MM.1S (cell line): Measurements from ENCODE around the gene IL17C.

Source experiments
- DNase-seq: peaks from one replicate; pipeline ENCODE4 v3.0.0-alpha.2; 2015
- H2AFZ ChIP-seq: fragments of 300-600 bp; sonication (generic); 2 replicates; pipeline ENCODE4 v1.6.0; 2016; ENCODE audit warnings: antibody characterized with exemption, low read length
- H3F3A ChIP-seq: fragments of 300-600 bp; sonication (generic); 2 replicates; pipeline ENCODE4 v1.6.1; 2016; ENCODE audit warnings: mild to moderate bottlenecking, antibody characterized with exemption, low read length, moderate library complexity, mixed read lengths; ENCODE audit not compliant: insufficient read depth
- H3K27ac ChIP-seq: fragments of 300-600 bp; sonication (generic); 2 replicates; pipeline ENCODE4 v1.5.1; 2016; ENCODE audit warnings: mild to moderate bottlenecking, low read length
- H3K27me3 ChIP-seq: fragments of 300-600 bp; sonication (generic); replicated peaks from 2 replicates; pipeline ENCODE4 v1.6.0; 2016; ENCODE audit warnings: low read length; ENCODE audit not compliant: insufficient read depth
- H3K36me3 ChIP-seq: fragments of 300-600 bp; sonication (generic); replicated peaks from 2 replicates; pipeline ENCODE4 v1.6.1; 2016; ENCODE audit warnings: mild to moderate bottlenecking, low read length, mixed read lengths; ENCODE audit not compliant: insufficient read depth
- H3K4me1 ChIP-seq: fragments of 300-600 bp; sonication (generic); 2 replicates; pipeline ENCODE4 v1.6.1; 2016; ENCODE audit warnings: low read length, mixed read lengths
- H3K4me2 ChIP-seq: fragments of 300-600 bp; sonication (generic); 2 replicates; pipeline ENCODE4 v1.6.0; 2016; ENCODE audit warnings: low read depth, low read length
- H3K4me3 ChIP-seq: fragments of 300-600 bp; sonication (generic); 2 replicates; pipeline ENCODE4 v1.5.1; 2016; ENCODE audit warnings: low read length, mixed read lengths
- H3K79me2 ChIP-seq: fragments of 300-600 bp; sonication (generic); 2 replicates; pipeline ENCODE4 v1.6.1; 2016; ENCODE audit warnings: mixed run types, low read length, mixed read lengths
- H3K9ac ChIP-seq: fragments of 300-600 bp; sonication (generic); 2 replicates; pipeline ENCODE4 v1.6.1; 2016; ENCODE audit warnings: low read length, mixed read lengths
- H3K9me2 ChIP-seq: fragments of 300-600 bp; sonication (generic); replicated peaks from 2 replicates; pipeline ENCODE4 v1.6.1; 2016; ENCODE audit warnings: mild to moderate bottlenecking, low read length, mixed read lengths; ENCODE audit not compliant: insufficient read depth
- H3K9me3 ChIP-seq: fragments of 300-600 bp; sonication (generic); replicated peaks from 2 replicates; pipeline ENCODE4 v1.6.1; 2016; ENCODE audit warnings: mild to moderate bottlenecking, low read length, mixed read lengths; ENCODE audit not compliant: insufficient read depth
- H4K20me1 ChIP-seq: fragments of 300-600 bp; sonication (generic); 2 replicates; pipeline ENCODE4 v1.6.1; 2016; ENCODE audit warnings: mild to moderate bottlenecking, low read length, moderate library complexity, mixed read lengths; ENCODE audit not compliant: insufficient read depth
- CTCF ChIP-seq: fragments of 300-600 bp; sonication (generic); IDR thresholded peaks from 2 replicates; pipeline ENCODE4 v1.5.1; 2016; ENCODE audit warnings: antibody characterized with exemption, low read length, mixed read lengths
- EZH2 ChIP-seq: fragments of 300-600 bp; sonication (generic); optimal IDR thresholded peaks from 2 replicates; pipeline ENCODE3; 2017; ENCODE audit warnings: low read depth, mild to moderate bottlenecking, antibody characterized with exemption, low read length, mixed read lengths
- EZH2phosphoT487 ChIP-seq: fragments of 300-600 bp; sonication (generic); IDR thresholded peaks from 2 replicates; pipeline ENCODE4 v1.6.1; 2018; ENCODE audit warnings: antibody characterized with exemption, low read length

Gene IL17C

GRCh38 chr16:88630941-88631340 lies 7.4 kb upstream of the IL17C start:
- Histone ChIP-seq H3K9ac (no peak overlapping the region), H3K4me3 (no peak overlapping the region), H2AFZ (no peak overlapping the region), H3F3A (peaks cover 8% of the 10 kb centered on the region; the same call in 1 of the 2 replicates), H3K9me2 (no peaks in the 10 kb centered on the region), H3K79me2 (no peaks in the 10 kb centered on the region), H3K36me3 (no peaks in the 10 kb centered on the region), H3K27me3 (no peaks in the 10 kb centered on the region), H3K4me1 (peaks cover 8% of the 10 kb centered on the region; the same call in 1 of the 2 replicates), H3K27ac (no peak overlapping the region), H3K4me2 (no peak overlapping the region), H4K20me1 (no peaks in the 10 kb centered on the region), H3K9me3 (no peaks in the 10 kb centered on the region)
- DNase-seq, result no peak
- no peak for TF ChIP-seq CTCF
- TF ChIP-seq EZH2phosphoT487, result no peak
- TF ChIP-seq EZH2, result no peak

GRCh38 chr16:88631384-88631783 lies 7.0 kb upstream of the IL17C start:
- Histone ChIP-seq H3F3A (peaks cover 8% of the 10 kb centered on the region; the same call in 1 of the 2 replicates), H3K9ac (no peak overlapping the region), H3K4me1 (peaks cover 8% of the 10 kb centered on the region; the same call in 1 of the 2 replicates), H3K27me3 (no peaks in the 10 kb centered on the region), H3K9me3 (no peaks in the 10 kb centered on the region), H3K4me2 (no peak overlapping the region), H3K79me2 (no peaks in the 10 kb centered on the region), H4K20me1 (no peaks in the 10 kb centered on the region), H3K27ac (no peak overlapping the region), H3K4me3 (no peak overlapping the region), H3K9me2 (no peaks in the 10 kb centered on the region), H3K36me3 (no peaks in the 10 kb centered on the region), H2AFZ (no peak overlapping the region)
- DNase-seq, result no peak
- TF ChIP-seq EZH2 (no peak), EZH2phosphoT487 (no peak), CTCF (no peak)

- Histone ChIP-seq H3K36me3 (no peaks in the 10 kb centered on the region), H2AFZ (no peak overlapping the region), H3K4me2 (no peak overlapping the region), H4K20me1 (no peaks in the 10 kb centered on the region), H3F3A (peaks cover 8% of the 10 kb centered on the region; the same call in 1 of the 2 replicates), H3K9me3 (no peaks in the 10 kb centered on the region), H3K4me3 (no peak overlapping the region), H3K27me3 (no peaks in the 10 kb centered on the region), H3K9me2 (no peaks in the 10 kb centered on the region), H3K79me2 (no peaks in the 10 kb centered on the region), H3K27ac (no peak overlapping the region), H3K4me1 (peaks cover 8% of the 10 kb centered on the region; the same call in 1 of the 2 replicates), H3K9ac (no peak overlapping the region)
- no peak for DNase-seq
- TF ChIP-seq CTCF, result no peak
- no peak for TF ChIP-seq EZH2
- no peak for TF ChIP-seq EZH2phosphoT487
Measured at GRCh38 chr16:88631920-88632586, 6.3 kb upstream of the IL17C start.
